GM18505 (cell line): ENCODE data around the gene SDK1.

Experiments used
- ATAC-seq: cut with Tn5 transposase; IDR thresholded peaks from one replicate; pipeline ENCODE4 v1.9.1; 2021; ENCODE audit not compliant: unreplicated experiment
- POLR2A ChIP-seq: IDR thresholded peaks from 4 replicates; pipeline ENCODE4 v1.6.1; 2011; ENCODE audit warnings: borderline replicate concordance; ENCODE audit not compliant: insufficient read depth, insufficient read length; ENCODE audit errors: extremely low read depth

Gene SDK1

DNA sequence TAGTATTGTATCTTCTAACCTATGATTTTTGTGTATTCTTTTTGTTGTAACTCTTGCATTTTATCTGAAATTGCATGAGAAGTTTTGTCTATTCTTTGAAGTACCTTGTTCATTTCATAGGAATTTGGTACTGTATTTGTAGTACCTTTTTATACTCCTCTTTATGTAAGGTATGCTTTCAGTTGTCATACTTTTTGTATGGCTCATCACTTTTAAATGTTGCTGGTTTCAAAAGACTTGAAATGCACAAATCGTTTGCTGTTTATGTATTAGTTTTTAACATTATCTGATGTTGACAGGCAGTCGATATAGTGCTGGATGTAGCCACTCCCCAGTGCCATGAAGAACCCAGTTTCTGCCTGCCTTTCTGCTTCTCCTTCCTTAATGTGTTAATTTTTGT lies 158.1 kb downstream of the SDK1 start:
- TF ChIP-seq POLR2A, result no peak
- no peak for ATAC-seq

DNA sequence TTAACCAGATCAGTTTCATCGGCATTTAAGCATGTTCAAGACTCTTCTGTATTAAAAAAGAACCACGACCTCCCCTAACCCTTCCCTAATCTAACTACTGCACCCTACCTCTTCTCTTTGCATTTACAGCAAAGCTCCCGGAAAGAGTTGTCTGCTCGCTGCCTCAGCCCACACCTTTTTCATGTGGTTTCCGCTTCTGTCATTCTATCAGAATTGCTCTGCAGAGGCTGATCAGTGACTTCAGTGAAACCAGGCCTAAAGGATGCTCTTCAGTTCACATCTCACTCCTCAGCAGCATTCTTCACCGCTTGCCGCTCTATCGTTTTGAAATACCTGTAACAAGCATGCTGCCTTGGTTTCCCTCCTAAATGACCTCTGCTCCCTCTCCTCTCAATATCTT lies 160.9 kb downstream of the SDK1 start:
- TF ChIP-seq POLR2A, result no peak
- ATAC-seq, result no peak

DNA sequence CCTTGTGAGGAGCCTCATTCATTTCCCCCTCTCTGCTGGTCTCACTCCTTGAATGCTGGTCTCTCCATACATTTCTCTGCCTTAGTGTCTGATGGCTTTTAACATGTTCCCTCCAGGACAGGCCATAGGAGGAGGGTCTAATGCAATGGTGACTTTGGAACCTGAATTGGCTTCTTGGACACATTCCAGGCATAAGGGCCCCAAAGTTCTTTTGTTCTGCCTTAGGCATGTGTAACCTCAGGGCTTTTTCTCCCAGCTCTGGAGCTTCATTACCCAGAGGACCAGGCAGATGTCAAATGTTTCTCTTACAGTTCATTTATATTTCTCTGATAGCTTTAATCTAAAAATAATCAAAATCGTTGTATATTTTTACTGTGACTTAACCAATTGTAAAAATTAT lies 162.6 kb downstream of the SDK1 start:
- no peak for ATAC-seq
- no peak for TF ChIP-seq POLR2A

DNA sequence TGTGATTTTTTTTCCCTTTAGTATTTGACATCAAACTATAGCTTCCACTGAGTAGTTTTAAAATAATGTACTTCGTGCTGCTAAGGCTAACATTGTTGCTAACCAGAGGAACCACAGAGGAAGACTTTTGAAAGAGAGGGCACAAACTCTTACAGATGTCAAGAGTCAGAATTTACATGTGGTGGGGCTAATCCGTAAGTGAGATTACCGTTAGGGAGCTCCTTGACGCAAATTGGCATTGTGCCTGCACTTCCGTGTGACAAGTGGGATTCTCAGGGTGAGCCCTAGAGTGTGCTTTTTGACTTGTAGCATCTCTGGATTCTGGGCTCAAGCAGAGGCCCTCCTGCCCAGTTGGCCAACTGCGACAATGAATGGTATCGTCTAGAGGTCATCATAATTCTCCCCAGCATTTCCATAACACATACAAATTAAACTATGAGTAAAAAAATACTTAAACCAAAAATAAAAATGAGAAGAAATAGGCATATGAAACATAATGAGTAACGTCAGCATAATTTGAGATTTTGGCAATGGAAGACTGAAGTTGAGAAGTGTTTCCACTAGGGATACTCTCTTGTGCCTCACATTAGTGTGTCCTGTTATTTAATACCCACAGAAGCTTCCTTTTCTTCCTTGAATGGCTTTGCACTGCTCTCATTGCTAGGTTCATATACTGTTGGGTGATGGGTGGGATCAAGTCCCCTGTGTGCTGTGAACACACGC lies 164.0 kb downstream of the SDK1 start:
- TF ChIP-seq POLR2A, result no peak
- ATAC-seq, result no peak

DNA sequence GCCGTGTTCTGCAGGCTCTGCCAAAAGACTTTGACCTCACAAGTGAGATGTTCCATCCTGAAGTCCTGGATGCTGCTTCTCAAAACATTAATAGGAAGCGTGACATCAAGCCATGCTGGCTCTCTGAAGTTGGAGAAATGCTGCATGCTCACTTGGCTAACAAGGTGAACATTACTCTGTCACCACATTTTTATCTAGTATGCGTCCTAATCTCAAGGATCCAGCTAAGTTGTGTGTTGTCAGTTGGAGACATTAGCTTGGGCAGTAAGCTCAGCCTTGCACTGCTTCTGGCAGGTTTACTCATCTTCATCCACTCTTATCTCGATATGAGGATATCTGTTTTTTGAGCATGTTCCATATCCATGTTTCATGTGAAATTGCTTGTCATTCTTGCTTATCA lies 165.2 kb downstream of the SDK1 start:
- no peak for TF ChIP-seq POLR2A
- ATAC-seq, result no peak

DNA sequence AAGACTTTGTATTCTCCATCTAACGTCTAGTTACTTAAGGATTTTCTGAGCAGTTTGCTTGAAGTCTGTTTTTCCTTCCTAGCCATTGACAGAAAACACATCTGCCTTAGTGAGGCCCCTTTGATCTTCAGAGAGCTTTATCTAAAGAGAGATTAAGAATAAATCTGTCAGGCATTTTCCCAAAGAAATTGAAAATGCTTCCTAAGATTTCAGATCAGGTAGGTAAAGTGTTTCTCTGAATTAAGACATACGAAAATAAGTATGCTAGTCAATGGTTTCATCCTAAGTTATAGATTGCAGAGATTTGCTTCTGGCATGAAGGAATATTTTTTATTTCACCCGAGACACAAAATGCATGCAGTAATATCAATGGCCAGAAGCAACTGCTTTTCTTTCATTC lies 168.6 kb downstream of the SDK1 start:
- ATAC-seq, result no peak
- TF ChIP-seq POLR2A, result no peak

DNA sequence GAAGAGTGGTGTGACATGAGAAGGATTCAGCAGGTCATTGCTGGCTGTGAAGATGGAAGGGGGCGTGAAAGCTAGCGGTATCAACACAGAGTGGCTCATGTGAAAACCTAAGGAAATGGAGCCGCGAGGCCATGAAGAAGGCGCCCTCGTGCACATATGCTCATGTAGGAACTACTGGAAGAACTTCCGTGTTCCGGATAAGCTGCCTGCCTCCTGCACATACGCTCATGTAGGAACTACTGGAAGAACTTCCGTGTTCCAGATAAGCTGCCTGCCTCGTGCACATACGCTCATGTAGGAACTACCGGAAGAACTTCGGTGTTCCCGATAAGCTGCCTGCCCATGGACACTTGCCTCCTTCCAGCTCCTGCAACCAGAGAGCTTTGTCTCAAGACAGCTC lies 179.1 kb downstream of the SDK1 start:
- no peak for ATAC-seq

DNA sequence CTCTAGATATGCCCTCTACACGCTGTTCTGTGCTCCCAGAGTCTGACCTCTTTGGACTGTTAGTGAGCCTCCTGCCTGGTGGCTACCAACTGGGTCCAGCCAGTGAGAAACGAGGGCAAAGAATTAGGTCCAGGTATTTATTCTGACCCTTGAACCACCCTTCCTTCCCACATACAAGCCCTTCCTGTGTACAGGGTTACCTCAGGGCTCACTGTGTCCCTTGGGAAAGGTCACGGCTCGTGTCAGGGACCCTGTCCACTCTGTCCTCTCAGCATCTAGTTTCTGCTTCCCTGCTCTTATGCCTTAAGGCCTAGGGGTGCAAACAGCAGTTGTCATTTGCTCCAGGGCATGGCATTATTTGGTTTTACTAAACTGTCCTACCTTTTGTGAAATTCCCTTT lies 180.4 kb downstream of the SDK1 start:
- ATAC-seq, result no peak
- no peak for TF ChIP-seq POLR2A

More for the DNA sequence above, 179.1 kb downstream of the SDK1 start:
- TF ChIP-seq POLR2A, result no peak

DNA sequence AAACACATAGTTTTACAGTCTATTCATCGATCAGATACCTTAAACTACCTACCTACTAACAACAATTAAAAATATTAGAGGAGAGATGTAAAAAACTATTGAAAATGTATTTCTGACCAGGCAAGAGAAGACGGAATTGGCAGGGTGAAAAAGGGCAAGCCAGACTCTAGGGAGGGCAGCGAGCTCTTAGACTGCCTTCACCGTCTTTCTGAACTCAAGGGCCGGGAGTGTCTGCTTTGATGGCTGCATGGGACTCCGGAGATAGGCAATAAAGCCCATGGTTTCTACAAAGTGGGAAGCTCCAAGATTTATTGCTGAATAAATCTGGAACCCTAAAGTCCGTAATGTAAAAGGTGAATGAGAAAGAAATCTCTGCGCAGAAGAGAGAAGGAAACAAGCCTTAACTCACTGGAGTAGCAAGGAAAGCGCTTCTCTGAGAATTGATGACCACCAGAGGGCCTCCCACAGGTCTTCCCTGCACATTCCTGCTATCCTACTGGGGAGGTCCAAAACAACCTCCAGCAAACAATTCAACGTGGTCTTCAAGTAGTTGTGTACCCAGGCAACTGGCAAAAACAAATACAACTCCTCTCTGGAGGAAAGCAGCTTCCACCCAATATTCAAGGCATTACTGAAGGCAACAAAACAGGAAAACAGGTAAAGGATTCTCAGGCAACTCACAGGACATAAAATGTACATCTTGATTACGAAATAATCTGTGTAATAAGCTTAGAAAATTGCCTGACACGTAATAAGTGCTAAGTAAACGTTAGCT lies 181.3 kb downstream of the SDK1 start:
- no peak for TF ChIP-seq POLR2A
- no peak for ATAC-seq

DNA sequence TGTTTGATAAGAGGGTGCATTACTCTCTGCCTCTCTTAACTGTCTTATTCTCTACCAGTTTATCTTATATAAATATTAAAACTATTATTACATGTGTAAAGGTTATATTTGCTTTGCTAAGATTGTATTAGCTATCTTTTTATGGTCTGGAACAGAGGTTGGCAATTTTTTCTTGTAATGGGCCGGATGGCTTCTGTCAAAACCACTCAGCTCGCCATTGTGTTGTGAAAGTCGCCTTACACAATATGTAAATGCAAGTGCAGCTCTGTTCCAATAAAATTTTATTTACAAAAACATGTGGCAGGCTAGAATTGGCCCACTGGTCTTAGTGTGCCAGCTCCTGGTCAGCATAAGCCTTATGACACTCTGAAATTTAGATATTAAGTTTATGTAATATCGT lies 185.8 kb downstream of the SDK1 start:
- no peak for ATAC-seq

DNA sequence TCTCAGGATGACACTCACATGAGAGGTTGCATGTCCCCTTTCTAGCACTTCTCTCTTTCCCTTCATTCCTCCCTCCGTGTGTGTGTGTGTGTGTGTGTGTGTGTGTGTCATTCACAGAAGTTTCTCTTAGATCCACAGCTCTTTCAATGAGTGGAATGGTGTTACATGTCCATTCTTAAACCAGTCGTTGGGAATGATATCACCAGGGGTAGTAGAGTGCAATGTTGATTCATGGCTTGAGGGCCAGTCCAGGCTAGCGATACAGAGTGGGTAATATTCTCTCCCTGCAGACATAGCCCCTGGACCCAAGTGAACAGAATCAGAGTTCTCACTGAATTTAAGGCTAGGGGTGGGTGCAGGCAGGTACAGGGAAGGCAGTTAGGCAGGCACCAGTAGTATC lies 187.8 kb downstream of the SDK1 start:
- no peak for TF ChIP-seq POLR2A

More for the DNA sequence above, 185.8 kb downstream of the SDK1 start:
- no peak for TF ChIP-seq POLR2A

DNA sequence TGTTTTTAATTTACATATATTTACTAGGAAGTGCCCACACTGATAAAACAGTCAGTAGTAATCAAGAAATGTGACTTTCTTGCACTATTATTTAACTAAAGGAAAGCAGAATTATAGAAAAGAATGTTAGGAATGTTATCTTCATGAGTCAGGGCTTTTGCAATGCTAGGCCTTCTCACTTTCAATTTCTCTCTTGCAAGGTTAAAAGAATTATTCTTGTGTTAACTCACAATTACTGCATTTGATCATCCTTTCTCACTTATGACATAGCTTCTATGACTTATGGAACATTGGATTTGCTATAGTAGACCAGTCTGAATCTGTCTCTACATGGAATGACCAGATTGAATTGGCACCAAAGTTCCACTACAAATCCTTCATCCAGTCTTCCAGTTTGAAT lies 192.4 kb downstream of the SDK1 start:
- no peak for ATAC-seq
- TF ChIP-seq POLR2A, result no peak

More for the DNA sequence above, 187.8 kb downstream of the SDK1 start:
- ATAC-seq, result no peak

DNA sequence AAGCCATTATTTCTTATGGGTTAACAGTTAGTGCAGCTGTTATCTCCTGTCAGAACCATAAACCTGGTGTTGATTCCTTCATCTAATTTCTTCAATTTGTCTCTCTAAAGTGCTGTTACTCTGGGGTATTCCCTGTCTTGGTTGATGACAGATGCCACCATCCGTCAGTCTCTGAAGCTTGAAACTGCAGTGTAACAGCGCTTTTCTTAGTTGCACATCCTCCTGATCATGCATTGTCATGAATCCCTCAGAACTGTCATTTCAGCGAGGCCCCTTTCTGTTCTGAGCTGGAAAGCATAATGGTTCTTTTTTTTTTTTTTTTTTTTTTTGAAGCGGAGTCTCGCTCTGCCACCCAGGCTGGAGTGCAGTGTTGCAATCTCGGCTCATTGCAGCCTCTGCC lies 193.9 kb downstream of the SDK1 start:
- no peak for TF ChIP-seq POLR2A
- ATAC-seq, result no peak

DNA sequence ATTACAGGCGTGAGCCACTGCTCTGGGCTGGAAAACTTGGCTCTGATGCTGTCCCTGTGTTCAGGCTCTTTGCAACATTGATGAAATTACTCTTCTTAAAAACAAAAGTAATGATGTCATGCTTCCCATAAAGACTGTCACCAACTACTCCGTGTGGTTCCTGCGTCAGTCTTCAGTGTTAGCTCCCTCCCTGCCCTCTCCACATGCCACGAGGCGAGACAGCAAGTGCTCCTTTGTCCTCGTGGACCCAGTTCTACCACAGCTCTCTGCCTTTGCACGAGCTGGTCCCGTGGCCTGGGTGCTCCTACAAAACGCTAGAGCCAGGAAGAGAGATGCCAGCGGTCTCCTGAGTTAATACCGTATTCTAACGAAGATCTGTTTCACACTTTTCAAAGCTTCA lies 194.5 kb downstream of the SDK1 start:
- no peak for TF ChIP-seq POLR2A
- no peak for ATAC-seq

DNA sequence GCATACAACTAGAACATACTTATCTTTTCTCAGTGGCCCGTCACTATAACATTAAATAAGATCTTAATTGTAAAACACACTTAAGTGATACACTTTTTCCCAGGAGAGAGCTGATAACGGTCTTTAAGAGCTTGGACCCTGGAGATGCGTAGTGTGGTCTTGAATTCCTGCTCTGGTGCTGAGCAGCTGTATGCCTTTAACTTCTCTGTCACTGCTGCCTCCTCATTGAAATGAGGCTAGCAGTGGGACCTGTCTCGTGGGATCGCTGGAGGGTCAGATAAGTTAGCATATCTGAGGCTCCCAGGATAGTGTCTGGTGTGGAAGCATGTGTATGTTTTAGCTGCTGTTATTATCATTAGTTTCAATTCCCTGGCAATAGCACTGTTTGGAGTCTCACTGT lies 194.9 kb downstream of the SDK1 start:
- ATAC-seq, result no peak
- no peak for TF ChIP-seq POLR2A

DNA sequence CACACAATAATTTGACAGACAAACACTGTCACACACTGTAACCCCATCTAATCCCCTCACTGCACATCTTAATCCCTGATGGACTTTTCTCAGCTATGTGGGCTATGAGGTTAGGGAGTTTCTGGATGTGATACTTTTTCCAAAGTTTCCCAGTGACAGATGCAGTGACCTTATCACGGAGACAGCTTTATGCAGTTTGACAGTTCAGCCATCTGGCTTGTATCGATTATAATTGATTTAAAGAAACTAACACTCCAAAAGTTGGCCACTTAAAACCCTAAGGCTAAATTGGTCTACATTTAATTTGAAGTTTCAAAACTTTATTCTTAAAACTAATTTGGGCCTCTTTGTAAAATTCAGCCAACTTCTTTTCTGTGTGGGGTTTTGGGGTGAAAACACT lies 196.7 kb downstream of the SDK1 start:
- no peak for ATAC-seq
- TF ChIP-seq POLR2A, result no peak
